GM18505 (cell line): ENCODE results near the gene MUC4.
"Not testable (repeated sequence)": the region's sequence is repeated elsewhere in the genome, so short reads cannot be mapped to it uniquely, and the experiment has no call there.

Experiments
- ATAC-seq: cut with Tn5 transposase; IDR thresholded peaks from one replicate; pipeline ENCODE4 v1.9.1; 2021; ENCODE audit not compliant: unreplicated experiment
- POLR2A ChIP-seq: IDR thresholded peaks from 4 replicates; pipeline ENCODE4 v1.6.1; 2011; ENCODE audit warnings: borderline replicate concordance; ENCODE audit not compliant: insufficient read depth, insufficient read length; ENCODE audit errors: extremely low read depth

The MUC4 gene

DNA sequence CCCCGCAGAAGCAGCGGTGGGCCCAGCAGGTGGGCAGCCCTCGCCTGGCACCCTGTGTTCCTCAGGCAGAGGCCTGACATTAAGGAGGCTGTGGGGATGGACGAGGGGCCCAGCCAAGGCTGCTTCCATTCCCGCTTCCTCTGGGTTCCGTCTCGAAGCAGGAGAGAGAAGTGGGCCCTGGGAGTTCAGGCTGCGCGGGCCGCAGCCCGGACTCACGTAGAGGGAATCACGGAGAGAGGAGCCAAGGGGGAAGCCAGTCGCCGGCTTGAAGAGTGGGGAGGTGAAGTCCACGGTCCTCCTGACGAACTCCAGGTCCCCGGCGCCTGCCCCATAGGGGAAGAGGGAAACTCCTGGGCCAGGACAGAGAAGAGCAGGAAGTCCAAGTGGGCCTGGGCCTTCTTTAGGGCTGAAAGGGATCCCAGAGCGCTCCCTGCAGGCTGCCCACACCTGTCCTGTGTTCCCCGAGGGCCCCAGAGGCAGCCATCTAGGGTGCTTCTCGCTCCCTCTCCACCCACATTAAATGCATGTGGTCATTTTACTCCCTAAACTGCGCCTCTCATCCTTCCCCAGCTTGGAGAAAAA is 37.7 kb downstream of the MUC4 start:
- no peak for ATAC-seq
- TF ChIP-seq POLR2A = no peak

DNA sequence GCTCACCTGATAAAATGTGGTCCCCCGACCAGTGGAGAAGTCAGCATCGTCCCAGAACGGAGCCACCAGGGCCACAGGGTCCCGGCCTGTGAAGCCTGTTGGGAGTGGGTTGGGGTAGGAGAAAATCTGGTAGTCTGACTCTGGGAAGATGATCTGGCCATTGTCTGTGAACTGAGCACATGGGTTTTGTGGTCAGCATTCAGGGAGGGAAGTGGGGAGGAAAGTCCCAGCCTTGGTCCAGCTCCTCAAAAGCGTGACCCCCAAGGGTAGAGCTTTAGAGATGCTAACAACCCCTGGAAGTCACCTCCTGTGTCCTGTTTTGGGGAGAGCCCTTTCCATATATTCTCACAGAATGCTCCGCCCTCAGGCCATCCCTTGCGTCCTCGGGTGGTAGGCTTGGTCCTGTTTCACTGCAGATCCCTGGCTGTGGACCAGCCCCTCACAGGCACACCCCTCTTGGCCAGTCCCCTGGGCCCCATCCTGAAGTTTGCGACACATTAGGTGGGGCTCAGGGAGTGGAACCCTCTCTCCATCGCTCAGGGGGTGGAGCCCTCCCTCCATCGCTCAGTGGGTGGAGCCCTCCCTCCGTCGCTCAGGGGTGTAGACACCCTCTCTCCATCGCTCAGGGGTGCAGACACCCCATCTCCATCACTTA is 40.0 kb downstream of the MUC4 start:
- ATAC-seq = no peak
- TF ChIP-seq POLR2A = no peak

DNA sequence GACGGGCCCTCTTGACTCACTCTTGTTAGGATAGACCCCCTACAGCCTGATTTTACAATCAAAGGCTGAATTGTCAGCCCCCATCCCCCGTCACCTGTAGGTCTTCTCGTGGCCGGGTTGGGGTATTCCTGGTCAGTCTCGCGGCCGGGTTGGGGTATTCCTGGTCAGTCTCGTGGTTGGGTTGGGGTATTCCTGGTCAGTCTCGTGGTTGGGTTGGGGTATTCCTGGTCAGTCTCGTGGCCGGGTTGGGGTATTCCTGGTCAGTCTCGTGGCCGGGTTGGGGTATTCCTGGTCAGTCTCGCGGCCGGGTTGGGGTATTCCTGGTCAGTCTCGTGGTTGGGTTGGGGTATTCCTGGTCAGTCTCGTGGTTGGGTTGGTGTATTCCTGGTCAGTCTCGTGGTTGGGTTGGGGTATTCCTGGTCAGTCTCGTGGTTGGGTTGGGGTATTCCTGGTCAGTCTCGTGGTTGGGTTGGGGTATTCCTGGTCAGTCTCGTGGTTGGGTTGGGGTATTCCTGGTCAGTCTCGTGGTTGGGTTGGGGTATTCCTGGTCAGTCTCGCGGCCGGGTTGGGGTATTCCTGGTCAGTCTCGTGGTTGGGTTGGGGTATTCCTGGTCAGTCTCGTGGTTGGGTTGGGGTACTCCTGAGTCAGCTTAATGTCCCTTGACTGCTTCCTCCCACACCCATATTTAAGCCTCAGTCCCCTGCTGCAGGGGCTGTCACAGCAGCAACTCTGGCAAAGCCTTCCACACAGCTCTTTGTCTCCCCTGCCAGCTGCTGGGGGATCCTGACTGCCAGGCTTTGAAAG is 40.7 kb downstream of the MUC4 start:
- ATAC-seq = not testable (repeated sequence)

DNA sequence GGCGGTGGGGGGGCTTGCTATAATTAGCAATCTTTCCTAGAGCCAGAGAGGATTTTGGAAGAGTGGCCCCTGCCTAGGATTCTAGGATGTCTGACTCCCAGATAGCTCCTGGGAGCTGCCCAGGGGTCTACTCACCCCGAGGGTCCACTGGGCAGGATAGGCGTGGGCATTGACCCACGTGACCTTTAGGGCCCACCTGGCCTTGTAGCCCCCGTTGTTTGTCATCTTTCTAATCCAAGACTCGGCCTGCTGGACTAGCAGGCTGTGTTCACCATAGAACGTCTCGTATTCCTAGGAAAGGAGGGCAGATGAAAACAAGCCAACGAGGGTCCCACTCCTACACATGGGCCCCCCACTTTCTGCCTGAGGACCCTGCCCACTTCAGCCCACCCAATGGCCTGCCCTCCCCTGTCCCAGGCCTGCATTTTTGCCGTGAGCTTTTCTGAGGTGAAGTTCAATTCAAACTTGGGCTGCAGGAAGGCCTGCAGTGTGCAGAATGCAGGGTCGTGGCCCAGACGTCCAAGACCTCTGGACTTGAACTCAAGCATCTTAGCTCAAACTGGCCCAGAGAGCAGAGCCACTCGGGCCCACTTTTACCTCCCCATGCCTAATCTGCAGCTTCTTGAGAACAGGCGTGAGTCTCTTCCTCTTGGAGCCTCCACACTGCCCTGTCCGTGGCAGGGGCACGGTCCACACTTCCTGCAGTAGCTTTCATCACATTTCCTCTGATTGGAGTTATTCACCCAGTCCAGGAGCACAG is 41.5 kb downstream of the MUC4 start:
- no peak for TF ChIP-seq POLR2A
- ATAC-seq = no peak

DNA sequence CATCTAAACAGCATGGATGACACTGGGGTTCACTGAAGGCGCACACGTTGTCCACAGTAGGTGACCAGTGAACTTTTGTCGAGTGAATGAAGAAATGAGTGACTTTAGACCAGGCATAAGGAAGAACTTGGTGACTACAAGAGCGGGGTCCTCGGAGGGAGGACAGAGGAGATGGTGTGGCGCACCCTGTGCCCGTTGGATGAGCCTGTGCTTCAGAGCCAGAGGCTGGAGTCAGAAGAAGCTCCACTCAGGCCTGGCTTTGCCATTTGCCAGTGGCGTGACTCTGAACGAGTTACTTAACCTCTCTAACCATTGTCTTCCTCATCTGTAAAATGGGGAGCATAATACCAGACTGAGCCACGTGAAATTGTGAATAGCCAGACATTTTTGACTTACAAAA is 42.2 kb downstream of the MUC4 start:
- no peak for TF ChIP-seq POLR2A
- no peak for ATAC-seq

DNA sequence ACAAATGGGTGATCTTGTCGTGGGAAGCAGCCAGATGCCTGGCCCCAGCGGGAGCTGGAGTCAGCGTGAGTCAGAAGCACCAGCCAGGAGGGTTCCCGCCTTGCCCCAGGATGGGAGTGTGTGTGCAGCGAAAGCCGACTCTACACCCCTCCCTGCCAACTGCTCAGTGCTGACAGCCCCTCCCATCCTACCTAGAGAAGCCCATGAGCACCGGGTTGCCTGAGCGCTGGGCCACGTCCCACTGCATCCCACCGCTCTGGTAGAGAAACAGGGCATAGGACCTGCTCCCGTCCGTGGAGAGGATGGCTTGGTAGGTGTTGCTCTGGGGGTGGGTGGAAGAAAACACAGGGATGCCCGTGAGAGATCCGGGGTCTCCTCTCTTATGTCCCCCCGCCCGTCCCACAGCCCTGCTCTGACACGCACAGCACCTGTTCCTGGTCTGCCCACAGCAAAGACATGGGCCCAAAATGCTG is 42.9 kb downstream of the MUC4 start:
- TF ChIP-seq POLR2A = no peak
- no peak for ATAC-seq

DNA sequence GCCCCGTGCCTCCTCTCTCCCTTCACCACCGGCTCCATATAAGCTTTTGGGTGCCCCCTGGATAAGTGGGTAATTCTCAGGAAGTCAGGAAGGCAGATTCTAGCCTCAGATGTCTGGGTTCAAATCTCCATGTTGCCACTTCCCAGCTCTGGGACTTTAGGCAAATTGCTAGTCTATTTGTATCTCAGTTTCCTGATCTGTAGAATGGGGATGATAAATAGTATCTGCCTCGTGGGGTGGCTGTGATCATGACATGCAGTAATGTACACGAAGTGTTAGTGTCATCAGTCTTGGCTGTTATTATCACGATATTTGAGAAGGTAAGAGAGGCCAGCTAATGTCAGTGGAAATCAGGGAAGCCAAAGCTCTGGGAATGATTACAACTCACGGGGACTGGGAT is 43.3 kb downstream of the MUC4 start:
- no peak for ATAC-seq
- no peak for TF ChIP-seq POLR2A

DNA sequence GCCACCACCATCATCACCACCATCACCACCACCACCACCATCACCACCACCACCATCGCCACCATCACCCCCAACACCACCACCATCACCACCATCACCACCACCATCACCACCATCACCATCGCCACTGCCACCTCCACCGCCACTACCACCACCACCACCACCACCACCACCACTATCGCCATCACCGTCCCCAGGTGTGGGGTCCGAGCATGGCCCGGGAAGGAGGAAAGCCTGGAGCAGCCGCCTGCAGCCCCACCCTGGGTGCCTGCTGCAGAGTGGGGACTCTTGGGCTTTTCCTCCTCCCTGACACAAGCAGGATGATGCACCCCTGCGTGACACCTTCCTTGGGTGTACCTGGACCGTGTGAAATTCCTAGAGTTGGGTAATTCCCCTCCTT is 43.9 kb downstream of the MUC4 start:
- no peak for TF ChIP-seq POLR2A
- ATAC-seq = no peak

DNA sequence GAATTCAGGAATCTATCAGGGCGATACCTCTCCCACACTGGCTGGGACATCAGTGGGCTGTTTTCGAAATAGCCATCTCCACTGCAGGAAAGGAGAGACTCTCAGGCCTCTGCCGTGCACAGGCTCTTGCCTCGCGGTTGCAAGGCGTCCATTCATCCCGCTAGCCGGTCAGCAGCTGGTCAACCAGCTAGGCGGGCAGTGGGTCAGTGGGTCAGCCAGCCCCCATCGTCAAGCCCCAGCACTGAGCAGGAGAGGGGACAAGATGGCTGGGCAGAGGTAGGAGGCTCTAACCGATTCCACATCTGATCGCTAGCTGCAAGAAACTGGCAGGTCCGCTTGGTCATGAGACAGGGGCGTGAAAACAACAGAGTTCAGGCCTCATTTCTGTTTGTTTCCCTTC is 45.1 kb downstream of the MUC4 start:
- TF ChIP-seq POLR2A = no peak
- no peak for ATAC-seq

DNA sequence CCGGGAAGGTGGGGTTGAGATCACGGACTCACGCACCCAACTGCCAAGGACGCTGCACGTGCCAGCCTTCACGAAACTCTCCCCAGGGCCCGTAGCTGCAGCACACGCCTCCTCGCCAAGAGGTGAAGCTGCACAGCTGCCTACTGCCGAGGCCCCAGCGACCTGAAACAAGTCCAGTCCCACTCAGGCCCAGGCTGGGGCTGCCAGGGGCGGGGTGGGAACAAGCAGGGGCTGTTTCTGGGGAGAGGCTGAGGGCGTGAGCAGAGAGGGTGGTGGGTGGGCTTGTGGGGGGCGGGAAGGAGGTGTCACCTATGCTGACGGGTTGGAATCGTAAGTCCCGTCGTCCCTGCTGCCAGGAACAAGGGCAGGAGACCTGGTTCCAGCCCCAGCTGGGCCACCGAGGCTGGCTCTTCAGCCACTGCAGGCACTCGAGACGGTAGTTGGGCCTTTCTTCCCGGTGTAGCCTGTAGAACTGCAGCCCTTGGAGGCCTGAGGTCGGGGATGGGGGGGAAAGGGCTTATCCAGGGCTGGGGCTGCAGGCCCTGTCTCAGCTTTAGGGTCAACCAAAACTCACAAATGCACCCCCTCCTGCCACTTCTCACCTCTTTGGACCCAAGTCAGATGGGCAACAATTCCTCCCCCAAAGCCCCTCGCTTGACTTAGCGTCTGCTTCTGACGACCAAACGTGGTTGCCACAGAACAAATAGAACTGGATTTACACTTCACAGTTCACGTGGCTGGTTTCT is 46.6 kb downstream of the MUC4 start:
- no peak for ATAC-seq
- TF ChIP-seq POLR2A = no peak

DNA sequence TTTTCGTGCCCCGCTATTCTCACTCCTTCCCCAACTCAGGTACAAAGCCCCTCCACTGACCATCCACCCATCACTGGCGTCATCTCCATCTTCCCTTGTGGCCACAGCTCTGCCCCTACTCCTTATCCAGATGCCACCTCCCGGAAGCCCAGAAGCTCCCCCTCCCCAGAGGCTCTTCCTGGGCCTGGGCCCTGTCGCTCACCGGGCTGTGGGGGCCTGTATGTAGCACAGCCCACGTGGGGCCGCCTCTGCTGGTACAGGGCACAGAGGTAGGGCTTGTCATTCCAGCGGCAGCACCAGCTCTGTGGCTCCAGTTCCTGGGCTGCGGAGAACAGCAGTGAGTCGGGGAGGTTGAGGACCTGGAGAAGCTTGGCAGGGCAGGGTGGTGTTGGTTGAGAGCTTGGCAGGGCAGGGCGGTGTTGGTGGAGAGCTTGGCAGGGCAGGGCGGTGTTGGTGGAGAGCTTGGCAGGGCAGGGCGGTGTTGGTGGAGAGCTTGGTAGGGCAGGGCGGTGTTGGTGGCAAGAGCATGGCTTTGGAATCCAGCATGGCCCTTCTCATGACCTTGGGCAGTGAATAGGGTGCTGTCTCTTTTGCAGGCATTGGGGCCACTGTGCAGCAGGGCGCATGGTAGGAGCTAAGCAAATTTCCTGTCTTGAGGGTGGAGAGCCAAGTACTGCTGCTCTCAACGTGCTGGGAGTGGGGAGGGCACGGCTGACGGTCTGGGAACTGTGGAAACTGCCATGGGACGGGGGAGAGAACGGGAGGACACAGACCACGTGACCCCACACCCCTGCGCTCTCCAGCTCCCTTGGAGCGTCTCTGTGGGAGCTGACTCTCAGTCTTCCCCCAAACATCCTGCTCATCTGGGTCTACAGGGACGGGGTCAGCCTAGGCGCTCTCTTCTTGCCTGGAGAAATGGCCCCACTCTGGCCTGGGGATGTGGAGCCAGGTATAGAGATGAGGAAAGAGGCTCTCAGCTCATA is 47.6 kb downstream of the MUC4 start:
- no peak for ATAC-seq
- TF ChIP-seq POLR2A = no peak
